GM18520 (cell line): ENCODE data around the gene CSGALNACT2.
"Not testable (repeated sequence)": the region's sequence is repeated elsewhere in the genome, so short reads cannot be mapped to it uniquely, and the experiment has no call there.

ENCODE experiments used
- ATAC-seq: cut with Tn5 transposase; IDR thresholded peaks from one replicate; pipeline ENCODE4 v1.9.1; 2021; ENCODE audit not compliant: unreplicated experiment

Gene CSGALNACT2, protein sequence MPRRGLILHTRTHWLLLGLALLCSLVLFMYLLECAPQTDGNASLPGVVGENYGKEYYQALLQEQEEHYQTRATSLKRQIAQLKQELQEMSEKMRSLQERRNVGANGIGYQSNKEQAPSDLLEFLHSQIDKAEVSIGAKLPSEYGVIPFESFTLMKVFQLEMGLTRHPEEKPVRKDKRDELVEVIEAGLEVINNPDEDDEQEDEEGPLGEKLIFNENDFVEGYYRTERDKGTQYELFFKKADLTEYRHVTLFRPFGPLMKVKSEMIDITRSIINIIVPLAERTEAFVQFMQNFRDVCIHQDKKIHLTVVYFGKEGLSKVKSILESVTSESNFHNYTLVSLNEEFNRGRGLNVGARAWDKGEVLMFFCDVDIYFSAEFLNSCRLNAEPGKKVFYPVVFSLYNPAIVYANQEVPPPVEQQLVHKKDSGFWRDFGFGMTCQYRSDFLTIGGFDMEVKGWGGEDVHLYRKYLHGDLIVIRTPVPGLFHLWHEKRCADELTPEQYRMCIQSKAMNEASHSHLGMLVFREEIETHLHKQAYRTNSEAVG

DNA sequence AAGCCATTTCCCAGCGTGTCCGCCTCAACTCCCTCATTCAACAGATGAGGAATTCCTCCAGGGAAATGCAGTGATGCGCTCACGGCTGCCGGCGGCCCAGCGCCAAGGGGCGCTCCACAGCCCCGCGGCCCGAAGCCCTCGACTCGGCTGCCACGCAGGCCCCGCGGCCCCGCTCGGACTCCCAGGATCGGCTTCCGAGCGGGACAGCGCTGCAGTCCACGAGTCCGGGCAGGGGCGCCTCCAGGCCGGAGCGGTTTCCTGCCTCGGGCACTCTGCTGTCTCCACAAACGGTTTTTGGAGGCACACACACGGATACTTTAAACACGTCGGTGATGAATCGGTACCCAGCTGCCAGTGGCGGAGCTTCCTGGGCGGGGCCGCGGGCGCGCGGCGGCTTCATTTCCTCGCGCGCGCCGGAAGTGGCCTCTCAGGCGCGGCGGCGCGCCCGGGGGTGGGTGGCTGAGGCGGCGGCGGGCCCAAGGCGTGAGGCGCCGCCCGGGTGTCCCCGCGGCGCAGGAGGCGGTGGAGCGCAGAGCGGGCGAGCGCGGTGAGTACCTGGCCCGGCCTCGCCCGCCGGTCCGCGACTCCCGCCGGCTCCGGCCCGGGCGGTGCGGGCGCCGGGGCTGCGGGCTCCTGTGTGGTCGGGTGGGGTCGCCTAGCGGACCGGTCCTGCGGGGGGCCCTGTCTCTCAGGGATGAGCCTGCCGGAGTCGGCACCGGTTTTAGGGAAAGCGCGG is at the start of gene CSGALNACT2:
Gene CSGALNACT2, plus strand, starts transcription at position 425 of the 736 bp plus-strand sequence. CDS start 16,705 bp downstream, outside the sequence.
- ATAC-seq = peak; percentile 67

DNA sequence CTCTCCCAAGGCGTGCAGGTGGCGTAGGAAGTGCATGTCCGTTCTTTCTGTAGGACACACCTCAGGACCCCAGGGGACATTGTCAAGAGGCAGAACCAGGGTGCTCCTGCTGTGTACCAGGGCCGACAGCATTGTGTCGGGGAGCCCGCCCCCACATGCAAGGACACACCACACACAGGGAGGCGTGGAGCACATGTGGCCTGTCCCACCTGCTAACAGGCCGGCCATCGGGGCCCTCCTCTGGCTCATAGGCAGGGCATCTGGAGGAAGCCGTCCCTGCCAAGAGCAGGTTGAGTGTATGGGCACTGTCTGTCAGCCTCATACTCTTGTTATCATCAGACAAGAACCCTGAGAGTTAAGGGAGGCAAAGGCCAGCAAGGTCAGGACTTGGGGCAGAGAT is 48.7 kb upstream of the CSGALNACT2 start:
- ATAC-seq = no peak

DNA sequence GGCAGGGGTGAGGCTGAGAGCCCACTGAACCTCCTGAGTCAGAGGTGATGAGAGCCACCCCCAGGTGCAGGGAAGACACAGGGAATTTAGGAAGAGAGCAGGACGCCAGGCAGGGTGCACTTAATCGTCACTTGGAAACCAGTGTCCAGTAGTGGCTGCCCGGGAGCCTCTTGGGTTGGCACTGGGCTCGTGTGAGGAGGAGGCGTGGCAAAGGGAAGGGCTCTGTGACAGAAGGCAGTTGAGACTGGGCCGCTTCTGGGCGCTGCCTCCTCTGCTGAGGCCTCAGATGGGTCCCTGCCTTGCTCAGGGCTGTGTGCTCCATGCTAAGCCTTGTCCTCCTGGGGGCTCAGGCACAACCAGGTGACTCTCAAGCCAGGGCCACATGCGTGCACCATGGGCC is 48.1 kb upstream of the CSGALNACT2 start:
- ATAC-seq = no peak

DNA sequence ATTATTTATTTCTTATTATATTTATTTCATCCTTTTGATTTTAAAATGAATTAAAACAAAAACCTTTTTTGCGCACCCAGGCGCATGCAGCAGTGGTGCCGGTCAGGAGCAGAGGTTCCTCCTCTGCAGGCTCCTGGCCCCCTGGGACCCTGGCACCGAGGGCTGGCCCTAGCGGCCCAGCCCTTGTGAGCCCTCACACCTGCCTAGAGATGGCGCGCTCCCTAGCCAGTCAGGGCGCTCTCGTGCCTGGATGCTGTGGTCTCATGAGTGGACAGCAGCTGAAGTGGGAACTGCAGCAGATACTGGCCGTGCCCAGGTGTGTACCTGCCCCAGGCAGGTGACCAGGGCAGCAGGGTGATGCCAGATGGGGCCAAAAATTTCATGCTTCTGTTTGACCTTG is 47.6 kb upstream of the CSGALNACT2 start:
- no peak for ATAC-seq

DNA sequence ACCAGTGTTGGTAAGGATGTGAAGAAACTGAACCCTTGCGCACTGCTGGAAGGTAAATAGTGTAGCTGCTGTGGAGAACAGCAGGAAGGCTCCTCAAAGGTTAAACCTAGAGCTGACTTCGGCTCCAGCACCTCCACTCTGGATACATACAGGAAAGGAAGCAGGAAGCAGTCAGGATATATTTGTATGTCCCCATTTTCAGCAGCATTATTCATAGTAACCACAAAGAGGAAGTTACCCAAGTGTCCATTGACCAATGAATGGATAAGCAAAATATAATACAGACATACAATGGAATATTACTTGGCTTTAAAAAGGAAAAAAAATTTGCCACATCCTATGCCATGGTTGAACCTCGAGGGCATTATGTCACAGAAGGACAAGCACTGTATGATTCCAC is 46.4 kb upstream of the CSGALNACT2 start:
- ATAC-seq = no peak

DNA sequence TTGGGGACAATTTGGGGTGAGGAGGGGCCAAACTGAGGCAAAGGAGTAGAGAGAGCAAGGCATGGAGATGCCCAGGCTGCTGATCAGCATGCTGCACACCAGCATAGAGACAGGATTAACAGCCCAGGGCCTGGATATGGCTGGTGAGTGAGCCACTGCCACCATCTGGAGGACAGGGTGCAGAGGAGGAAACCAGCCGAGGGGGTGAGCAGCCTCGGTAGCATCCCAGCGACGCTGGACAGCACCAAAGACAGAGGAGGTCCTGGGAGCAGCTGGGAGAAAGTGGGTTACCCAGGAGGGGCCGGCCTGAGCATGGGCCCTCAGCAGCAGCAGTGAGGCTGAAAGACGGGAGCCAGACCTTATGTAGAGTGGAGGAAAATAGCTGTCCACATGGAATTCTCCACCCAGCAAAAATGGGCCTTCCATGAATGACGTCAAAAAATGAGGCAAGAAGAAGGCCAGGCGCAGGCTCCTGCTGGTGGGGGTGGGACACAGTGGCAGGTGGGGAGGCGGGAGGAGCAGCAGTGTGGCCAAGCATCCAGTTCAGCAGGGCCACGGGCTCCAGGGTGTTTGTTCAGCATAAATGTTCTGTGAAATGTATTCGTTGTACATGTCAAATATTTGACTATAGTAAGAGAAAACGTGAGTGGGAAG is 44.7 kb upstream of the CSGALNACT2 start:
- no peak for ATAC-seq

DNA sequence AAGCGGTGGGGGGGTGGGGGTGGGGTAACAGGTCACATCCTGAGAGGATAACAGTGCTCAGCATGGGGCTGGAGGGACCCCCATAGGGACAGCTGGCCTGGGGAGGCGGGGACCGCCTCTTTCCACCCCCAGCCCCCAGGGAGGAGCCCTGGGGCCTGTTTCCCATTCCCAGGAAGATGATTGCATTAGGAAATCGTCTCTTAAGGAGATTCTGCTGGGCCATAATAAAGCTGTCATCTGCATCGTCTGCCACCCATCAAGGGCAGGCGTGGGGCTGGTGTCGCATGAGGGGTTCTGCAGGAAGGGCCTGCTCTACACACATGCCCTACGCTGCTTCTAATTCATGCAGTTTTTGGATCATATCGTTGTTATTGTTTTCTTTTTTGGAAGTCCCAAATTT is 44.2 kb upstream of the CSGALNACT2 start:
- ATAC-seq = no peak

DNA sequence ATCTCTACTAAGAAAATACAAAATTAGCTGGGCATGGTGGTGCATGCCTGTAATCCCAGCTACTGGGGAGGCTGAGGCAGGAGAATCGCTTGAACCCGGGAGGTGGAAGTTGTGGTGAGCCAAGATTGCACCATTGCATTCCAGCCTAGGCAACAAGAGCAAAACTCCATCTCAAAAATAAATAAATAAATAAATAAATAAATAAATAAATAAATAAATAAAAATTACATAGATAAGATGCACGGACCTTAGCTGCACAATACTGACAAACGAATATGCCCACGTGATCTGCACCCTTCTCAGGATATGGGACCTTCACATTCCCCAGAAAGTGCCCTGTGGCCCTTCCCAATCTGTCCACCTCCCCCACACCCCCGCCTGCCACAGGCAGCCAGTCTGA is 38.9 kb upstream of the CSGALNACT2 start:
- not testable (repeated sequence) for ATAC-seq

DNA sequence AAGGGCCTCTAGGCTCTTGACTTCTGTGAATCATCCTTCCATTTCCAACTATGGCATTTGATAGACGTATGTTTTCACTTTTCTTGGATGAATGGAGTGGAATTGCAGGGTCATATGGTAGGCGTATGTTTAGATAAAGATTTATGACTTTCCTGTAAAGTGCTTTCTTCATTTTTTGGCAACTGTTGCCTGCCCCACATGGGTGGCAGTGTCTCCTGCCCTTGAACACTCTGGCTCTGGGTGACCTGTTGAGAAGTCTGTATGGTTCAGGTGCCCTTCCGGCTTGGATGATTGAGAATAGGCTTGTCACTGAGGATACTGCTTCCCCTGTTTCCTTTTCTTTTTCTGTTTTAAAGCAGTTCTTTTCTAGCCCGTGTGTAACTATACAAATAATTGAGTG is 38.3 kb upstream of the CSGALNACT2 start:
- no peak for ATAC-seq

DNA sequence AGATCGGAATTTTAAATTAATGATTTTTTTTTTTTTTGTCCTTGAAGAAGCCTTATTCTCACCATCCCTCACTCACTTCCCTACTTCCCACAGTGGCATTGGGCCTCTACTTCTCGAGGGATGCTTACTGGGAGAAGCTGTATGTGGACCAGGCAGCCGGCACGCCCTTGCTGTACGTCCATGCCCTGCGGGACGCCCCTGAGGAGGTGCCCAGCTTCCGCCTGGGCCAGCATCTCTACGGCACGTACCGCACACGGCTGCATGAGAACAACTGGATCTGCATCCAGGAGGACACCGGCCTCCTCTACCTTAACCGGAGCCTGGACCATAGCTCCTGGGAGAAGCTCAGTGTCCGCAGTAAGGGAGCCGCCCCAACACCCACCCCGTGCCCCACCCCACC is 37.9 kb upstream of the CSGALNACT2 start:
- ATAC-seq = no peak

DNA sequence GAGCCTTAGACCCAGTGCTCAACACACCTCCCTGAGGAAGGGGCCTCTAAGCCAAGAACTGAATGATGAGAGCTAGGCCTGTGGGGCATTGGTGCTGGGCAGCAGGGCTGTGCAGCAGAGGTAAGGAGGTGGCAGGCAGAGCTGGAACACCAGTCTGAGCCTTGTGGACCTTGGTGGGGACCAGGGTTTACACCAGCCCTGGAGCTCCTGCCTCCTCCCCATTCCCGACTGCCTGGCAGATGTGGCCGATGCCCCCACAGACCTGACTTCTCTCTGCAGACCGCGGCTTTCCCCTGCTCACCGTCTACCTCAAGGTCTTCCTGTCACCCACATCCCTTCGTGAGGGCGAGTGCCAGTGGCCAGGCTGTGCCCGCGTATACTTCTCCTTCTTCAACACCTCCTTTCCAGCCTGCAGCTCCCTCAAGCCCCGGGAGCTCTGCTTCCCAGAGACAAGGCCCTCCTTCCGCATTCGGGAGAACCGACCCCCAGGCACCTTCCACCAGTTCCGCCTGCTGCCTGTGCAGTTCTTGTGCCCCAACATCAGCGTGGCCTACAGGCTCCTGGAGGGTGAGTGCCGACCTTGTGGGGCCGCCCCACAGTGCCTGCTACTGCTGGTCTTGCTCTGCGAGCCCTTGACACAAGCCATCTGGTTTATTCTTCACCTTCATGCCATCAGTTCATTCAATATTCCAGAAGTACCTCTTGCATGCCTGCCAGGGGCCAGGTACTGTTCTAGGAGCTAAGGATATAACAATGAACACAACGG is 36.0 kb upstream of the CSGALNACT2 start:
- ATAC-seq = no peak

DNA sequence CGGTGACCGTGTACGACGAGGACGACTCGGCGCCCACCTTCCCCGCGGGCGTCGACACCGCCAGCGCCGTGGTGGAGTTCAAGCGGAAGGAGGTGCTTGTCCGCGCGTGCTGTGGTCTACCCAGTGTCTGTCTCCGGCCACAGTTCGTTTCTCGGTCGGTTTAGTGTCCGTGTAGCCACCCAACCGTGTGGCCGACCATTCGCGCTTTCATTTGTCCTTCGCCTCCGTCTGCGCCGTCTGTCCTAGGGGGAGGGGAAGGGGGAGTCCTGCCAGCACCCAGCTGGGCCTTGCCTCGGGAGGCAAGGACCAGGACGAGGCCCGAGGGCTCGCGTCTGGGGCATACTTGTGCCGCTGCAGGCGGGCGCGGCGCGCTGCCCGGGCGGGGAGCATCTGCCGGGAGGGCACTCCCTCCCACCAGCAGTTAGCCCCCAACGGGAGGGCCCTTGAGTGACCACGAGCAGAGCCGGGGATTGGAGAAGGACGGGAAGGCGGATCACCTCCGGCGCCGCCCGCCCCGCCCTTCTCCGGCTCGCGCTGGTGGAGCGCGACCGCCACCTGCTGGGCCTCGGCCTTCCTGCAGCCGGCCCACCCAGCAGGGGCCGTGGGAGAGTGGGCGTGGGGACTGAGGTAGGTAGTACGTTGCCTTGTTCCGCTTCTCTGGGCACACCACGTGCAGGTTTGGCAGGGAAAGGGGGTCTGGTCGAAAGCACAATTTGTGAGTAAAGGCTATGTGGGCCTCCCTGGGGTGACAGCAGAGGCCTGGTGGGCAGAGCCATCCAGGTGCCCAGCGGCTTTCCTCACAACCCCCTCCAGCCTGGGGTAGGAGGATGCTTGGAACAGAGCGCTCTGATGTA is 32.9 kb upstream of the CSGALNACT2 start:
- ATAC-seq = peak; percentile 73

DNA sequence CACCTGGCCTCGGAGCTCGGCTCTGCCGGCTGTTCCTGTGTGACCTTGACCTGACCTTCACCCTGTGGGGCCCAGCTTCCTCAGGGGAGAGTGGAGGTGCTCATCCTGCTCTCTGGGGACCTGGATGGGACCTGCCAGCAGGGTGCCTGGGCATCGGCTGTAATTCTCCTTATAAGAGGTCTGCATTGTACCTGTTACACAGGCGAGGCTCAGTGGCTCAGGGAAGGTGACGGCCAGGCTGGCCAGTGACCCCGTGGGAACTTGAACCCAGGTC is 32.4 kb upstream of the CSGALNACT2 start:
- ATAC-seq = no peak

DNA sequence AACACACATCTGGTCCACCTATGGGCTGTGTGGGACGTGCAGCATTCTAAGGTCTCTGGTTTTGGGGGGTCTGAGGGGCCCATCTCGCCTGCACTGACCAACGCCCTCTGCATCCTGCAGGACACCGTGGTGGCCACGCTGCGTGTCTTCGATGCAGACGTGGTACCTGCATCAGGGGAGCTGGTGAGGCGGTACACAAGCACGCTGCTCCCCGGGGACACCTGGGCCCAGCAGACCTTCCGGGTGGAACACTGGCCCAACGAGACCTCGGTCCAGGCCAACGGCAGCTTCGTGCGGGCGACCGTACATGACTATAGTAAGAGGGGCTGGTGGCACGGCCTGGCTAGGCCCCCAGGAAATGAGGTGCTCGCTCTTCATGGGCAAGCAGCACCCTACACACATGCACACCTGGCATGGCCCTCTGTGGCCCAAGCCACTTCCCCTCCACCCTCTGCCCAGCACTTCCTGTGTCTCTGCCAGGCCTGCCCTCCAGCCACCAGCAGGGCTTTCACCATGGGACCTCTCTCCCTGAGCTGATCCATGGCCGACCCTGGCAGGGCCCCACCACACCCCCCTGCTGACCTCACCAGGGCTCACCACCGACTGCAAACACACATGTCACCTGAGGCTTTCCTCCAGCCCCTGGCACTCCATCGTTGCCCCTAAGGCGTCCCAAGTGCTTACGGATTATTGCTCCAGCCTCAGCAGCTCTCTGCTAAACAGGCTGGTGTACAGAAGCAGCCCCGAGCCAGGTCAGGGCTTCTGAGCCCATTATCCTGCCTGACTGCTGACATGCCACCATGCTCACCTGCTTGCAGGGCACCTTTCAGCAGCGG is 31.8 kb upstream of the CSGALNACT2 start:
- no peak for ATAC-seq

DNA sequence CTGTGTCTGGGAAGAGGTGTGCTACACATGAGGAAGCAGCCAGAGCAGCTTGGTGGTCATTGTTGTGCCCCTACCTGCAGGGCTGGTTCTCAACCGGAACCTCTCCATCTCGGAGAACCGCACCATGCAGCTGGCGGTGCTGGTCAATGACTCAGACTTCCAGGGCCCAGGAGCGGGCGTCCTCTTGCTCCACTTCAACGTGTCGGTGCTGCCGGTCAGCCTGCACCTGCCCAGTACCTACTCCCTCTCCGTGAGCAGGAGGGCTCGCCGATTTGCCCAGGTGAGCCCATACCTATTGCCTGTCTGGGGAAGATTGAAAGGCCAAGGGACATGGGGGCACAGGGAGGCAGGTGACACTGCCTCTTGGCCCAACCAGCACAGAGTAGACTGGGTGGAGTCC is 29.3 kb upstream of the CSGALNACT2 start:
- ATAC-seq = no peak

DNA sequence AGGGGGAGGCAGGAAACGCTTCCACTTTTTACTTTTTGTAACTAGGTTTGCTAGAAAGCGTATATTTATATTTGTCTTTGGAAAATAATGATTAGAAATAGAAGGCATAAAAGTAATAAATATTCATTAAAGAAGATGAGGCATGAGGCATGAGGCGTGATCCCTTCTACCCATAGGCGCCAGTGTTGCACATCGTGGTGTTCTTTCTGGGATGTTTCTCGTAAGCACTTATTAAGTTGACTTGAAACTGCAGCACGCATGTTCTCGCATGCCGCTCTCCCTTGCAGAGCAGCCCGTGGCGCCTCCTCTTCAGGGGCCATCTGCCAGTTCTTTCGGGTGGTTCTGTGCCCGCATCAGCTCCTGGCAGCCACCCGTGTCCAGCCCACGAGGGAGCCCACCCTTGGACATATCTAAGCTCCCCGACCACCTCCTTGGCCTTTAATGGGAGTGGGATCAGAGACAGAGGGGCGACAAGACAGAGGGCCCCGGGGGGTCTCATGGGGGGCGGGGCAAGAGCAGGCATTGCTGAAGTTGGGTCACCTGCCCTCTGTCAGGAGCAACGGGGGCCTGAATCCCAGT is 28.5 kb upstream of the CSGALNACT2 start:
- ATAC-seq = no peak

DNA sequence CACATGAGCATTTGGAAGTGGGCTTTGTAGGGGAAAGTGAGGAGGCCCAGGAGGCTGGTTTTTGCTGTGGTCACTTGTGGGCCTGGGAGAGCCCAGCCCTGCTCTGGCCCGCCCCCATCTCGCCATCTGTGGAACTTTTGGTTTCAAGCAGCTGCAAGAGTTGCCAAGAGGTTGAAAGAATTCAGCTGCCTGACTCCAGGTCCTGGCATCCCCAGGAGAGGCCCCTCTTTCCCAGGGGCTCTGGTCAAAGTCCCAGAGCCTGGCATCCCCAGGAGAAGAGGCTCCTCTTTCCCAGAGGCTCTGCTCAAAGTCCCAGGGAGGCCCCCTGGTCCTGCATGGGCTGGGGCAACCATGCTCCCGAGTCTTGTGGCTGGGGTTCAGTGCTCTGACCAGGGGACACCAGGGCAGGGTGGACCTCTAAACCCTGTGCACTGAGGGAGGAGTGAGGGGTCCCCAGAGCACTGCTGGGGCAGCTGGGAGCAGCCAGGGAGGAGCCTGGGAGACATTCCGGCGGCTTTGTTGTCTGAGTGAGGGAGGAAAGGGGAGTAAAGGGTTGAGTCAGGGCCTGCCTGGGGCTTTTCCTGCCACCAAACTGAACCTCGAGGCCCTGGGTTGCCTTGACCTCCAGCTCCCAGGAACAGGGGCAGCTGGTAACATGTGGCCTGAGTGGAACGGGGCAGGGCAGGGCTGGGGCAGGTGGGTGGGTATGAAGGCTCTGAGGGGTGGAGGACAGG is 27.7 kb upstream of the CSGALNACT2 start:
- no peak for ATAC-seq

DNA sequence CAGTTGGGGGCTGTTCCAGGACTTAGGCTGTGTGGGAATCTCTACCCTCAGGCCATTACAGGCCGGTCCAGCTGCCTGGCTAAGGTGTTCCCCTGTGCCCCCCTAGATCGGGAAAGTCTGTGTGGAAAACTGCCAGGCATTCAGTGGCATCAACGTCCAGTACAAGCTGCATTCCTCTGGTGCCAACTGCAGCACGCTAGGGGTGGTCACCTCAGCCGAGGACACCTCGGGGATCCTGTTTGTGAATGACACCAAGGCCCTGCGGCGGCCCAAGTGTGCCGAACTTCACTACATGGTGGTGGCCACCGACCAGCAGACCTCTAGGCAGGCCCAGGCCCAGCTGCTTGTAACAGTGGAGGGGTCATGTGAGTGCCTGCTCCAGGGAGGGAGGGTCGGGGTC is 27.1 kb upstream of the CSGALNACT2 start:
- no peak for ATAC-seq
